Mesothelial cell of epicardium (in vitro differentiated cells): Measurements from ENCODE around the gene ENPP3. TPM values are rescaled to one million over a fixed set of nuclear protein-coding genes. Genes with fewer than 3 reads are reported as not detected.

ENCODE experiments used
- DNase-seq, 2 experiments: peaks; one replicate each; pipeline ENCODE4 v3.0.0; 2021; ENCODE audit warnings: low spot score in 2 of 2; ENCODE audit not compliant: unreplicated experiment in 2 of 2
- H3K27ac Mint-ChIP-seq: 2 replicates; pipeline ENCODE4 v1.8.0; 2021; ENCODE audit warnings: mixed read lengths
- H3K27me3 Mint-ChIP-seq: 2 replicates; pipeline ENCODE4 v1.8.0; 2021; ENCODE audit warnings: low read depth, mixed read lengths
- H3K36me3 Mint-ChIP-seq: 2 replicates; pipeline ENCODE4 v1.8.0; 2021; ENCODE audit warnings: mixed read lengths
- H3K4me1 Mint-ChIP-seq: 2 replicates; pipeline ENCODE4 v1.8.0; 2021; ENCODE audit warnings: mixed read lengths
- H3K4me3 Mint-ChIP-seq: 2 replicates; pipeline ENCODE4 v1.8.0; 2021; ENCODE audit warnings: mild to moderate bottlenecking, moderate library complexity, mixed read lengths
- H3K9me3 Mint-ChIP-seq: 2 replicates; pipeline ENCODE4 v1.8.0; 2021; ENCODE audit warnings: mixed read lengths
- CTCF ChIP-seq: fragments of 200-600 bp; sonication (generic); IDR thresholded peaks from one replicate; pipeline ENCODE4 v1.5.0; 2021; ENCODE audit warnings: antibody characterized with exemption; ENCODE audit not compliant: unreplicated experiment
- microRNA-seq: library from miRNA; unstranded; fragments of <30 nt; microRNA quantifications from one replicate; pipeline ENCODE4 v1.2.0, GENCODE V29; 2021; ENCODE audit warnings: inconsistent platforms, mixed read lengths
- total RNA-seq: library from RNA; stranded (reverse); gene quantifications from 3 replicates; pipeline ENCODE4 v1.2.1, GENCODE V29; 2021

The ENPP3 gene
- total RNA-seq, 1 donor from 2014 or later: 0.89 TPM

DNA sequence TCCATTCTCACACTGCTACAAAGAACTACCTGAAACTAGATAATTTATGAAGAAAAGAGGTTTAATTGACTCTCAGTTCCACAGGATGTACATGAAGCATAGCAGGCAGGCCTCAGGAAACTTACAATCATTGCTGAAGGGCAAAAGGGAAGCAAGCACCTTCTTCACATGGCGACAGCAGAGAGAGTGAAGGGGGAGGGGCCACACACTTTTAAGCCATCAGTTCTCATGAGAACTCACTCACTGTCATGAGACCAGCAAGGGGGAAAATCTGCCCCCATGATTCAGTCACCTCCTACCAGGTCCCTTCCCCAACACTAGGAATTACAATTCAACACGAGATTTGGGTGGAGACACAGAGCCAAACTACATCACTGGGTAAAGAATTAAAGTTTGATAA is 158.3 kb downstream of the ENPP3 start:
- DNase-seq: no peak
- TF ChIP-seq CTCF: no peak

More for the DNA sequence above, 158.3 kb downstream of the ENPP3 start:
- Mint-ChIP-seq H3K27ac (no peak overlapping the region), H3K27me3 (no peaks in the 10 kb centered on the region), H3K9me3 (peaks cover 15% of the 10 kb centered on the region), H3K36me3 (no peaks in the 10 kb centered on the region), H3K4me3 (no peak overlapping the region), H3K4me1 (no peaks in the 10 kb centered on the region)

Small RNA genes lying within 50 kb of the gene (microRNA-seq; reads per million reads assigned to microRNA genes)
- gene MIR548H5: not detected

Other genes with a start within 250 kb of the ENPP3 start
- gene ARG1, start 64.1 kb upstream of the ENPP3 start, total RNA-seq: not detected in 3 replicates
- 39.3 to 41.9 TPM (median 39.7 TPM) in 3 replicates for gene MED23, start 9.1 kb upstream of the ENPP3 start, total RNA-seq
- gene OR2A4, start 64.1 kb downstream of the ENPP3 start, total RNA-seq: not detected in 3 replicates
- gene CTAGE9, start 73.7 kb downstream of the ENPP3 start, total RNA-seq: 0.16 TPM in 1 of 3 replicates, not detected in the others
- 6.6 to 7.2 TPM (median 6.8 TPM) in 3 replicates for gene ENPP1, start 170.7 kb downstream of the ENPP3 start, total RNA-seq